Ishikawa (cell line): Measurements from ENCODE around the gene C11orf68.

Source experiments
- CEBPB ChIP-seq: IDR thresholded peaks from 2 replicates; pipeline ENCODE4 v1.6.1; 2012
- CREB1 ChIP-seq: IDR thresholded peaks from 2 replicates; pipeline ENCODE4 v1.6.1; 2012; ENCODE audit warnings: low read depth
- EGR1 ChIP-seq: IDR thresholded peaks from 2 replicates; pipeline ENCODE4 v1.6.1; 2012
- EP300 ChIP-seq: IDR thresholded peaks from 2 replicates; pipeline ENCODE4 v1.6.1; 2012; ENCODE audit warnings: borderline replicate concordance
- MAX ChIP-seq: IDR thresholded peaks from 2 replicates; pipeline ENCODE4 v1.6.1; 2012
- NFIC ChIP-seq: IDR thresholded peaks from 2 replicates; pipeline ENCODE4 v1.6.1; 2012
- RAD21 ChIP-seq: IDR thresholded peaks from 2 replicates; pipeline ENCODE4 v1.6.1; 2012; ENCODE audit warnings: low read depth
- REST ChIP-seq: IDR thresholded peaks from 2 replicates; pipeline ENCODE4 v1.6.1; 2012; ENCODE audit warnings: low read depth, mild to moderate bottlenecking
- TAF1 ChIP-seq: IDR thresholded peaks from 2 replicates; pipeline ENCODE4 v1.6.1; 2012; ENCODE audit warnings: low read depth, mild to moderate bottlenecking
- TCF12 ChIP-seq: IDR thresholded peaks from 2 replicates; pipeline ENCODE4 v1.6.1; 2012; ENCODE audit warnings: low read depth
- TEAD4 ChIP-seq: IDR thresholded peaks from 2 replicates; pipeline ENCODE4 v1.6.1; 2012
- USF1 ChIP-seq: IDR thresholded peaks from 2 replicates; pipeline ENCODE4 v1.6.1; 2012
- ZBTB7A ChIP-seq: IDR thresholded peaks from 2 replicates; pipeline ENCODE4 v1.6.1; 2012; ENCODE audit warnings: low read depth

GRCh38 chr11:65883786-65884715, 34.8 kb downstream of the C11orf68 start:
- TF ChIP-seq RAD21 (no peak), EP300 (no peak), EGR1 (no peak), TEAD4 (no peak), MAX (no peak), NFIC (no peak), REST (no peak), TCF12 (no peak), CEBPB (no peak), ZBTB7A (no peak), TAF1 (no peak), CREB1 (no peak), USF1 (no peak)
